HepG2 (cell line): ENCODE results near the gene PGS1. TPM values are rescaled to one million over a fixed set of nuclear protein-coding genes. Genes with fewer than 3 reads are reported as not detected.

ENCODE experiments used
- ATAC-seq: fragments of 200-7000 bp; cut with Tn5 transposase; 3 replicates; pipeline ENCODE4 v1.9.1; 2020; ENCODE audit warnings: mild to moderate bottlenecking, moderate library complexity
- BruUV-seq: library from RNA; stranded (reverse); fragments of 400-500 nt; replicated peaks from 2 replicates; lab custom pipeline; 2021; lab: Mats Ljungman, UMichigan
- CTCF ChIA-PET: fragments of 300-600 bp; formaldehyde crosslinking; extraction: SDS; loops from one replicate; lab custom pipeline; 2021; ENCODE audit warnings: low total read pairs, inconsistent platforms, low intra/inter-chr PET ratio; lab: Yijun Ruan, JAX
- POLR2A ChIA-PET: fragments of 350-600 bp; sonication (Branson Sonifier 250); formaldehyde crosslinking; loops from one replicate; lab custom pipeline; 2020; ENCODE audit warnings: antibody characterized with exemption, inconsistent platforms; lab: Yijun Ruan, JAX
- DNase-seq: peaks from one replicate; pipeline ENCODE4 v3.0.0-alpha.2; 2015; ENCODE audit warnings: low spot score
- FAIRE-seq: peaks from 3 replicates; lab custom pipeline; 2011; peaks lifted over from hg19 to GRCh38; lab: Jason Lieb, UNC
- H2AFZ ChIP-seq: one replicate; pipeline ENCODE4 v1.6.1; 2011; ENCODE audit warnings: low read length, inconsistent platforms
- H3K27ac ChIP-seq: fragments of 300-600 bp; 3 replicates; pipeline ENCODE4 v1.8.0; 2011; ENCODE audit warnings: mixed run types, mild to moderate bottlenecking, mixed read lengths, low read length, inconsistent platforms; ENCODE audit not compliant: insufficient read depth; ENCODE audit errors: extremely low read length
- H3K27me3 ChIP-seq, 2 experiments: fragments of 200-600 bp in 1 of 2; 2 replicates in 1 of 2; 3 replicates in 1 of 2; pipeline versions ENCODE4 v1.6.0 to v1.8.0; 2011; ENCODE audit warnings: low read length in 2 of 2, mild to moderate bottlenecking in 2 of 2, moderate library complexity in 2 of 2, inconsistent platforms in 1 of 2; ENCODE audit not compliant: insufficient read depth in 2 of 2, control insufficient read depth in 1 of 2
- H3K36me3 ChIP-seq, 2 experiments: fragments of 200-600 bp in 1 of 2; replicated peaks in 1 of 2; 2 replicates in 1 of 2; 3 replicates in 1 of 2; pipeline versions ENCODE4 v1.5.1 to v1.8.0; 2011; ENCODE audit warnings: low read length in 2 of 2, inconsistent platforms in 1 of 2; ENCODE audit not compliant: insufficient read depth in 2 of 2, control insufficient read depth in 1 of 2
- H3K4me1 ChIP-seq: 2 replicates; pipeline ENCODE4 v1.5.1; 2012; ENCODE audit warnings: low read length, inconsistent platforms; ENCODE audit not compliant: insufficient read depth
- H3K4me2 ChIP-seq: 2 replicates; pipeline ENCODE4 v1.6.0; 2011; ENCODE audit warnings: low read depth, low read length, inconsistent platforms
- H3K4me3 ChIP-seq, 3 experiments: fragments of 200-600 bp in 1 of 3; sonication (generic), shearing (Covaris generic) in 1 of 3; replicated peaks in 1 of 3; 2 replicates each; pipeline ENCODE4 v1.5.1; 2011 to 2016; ENCODE audit warnings: low read length in 3 of 3, inconsistent platforms in 2 of 3, low read depth in 2 of 3, mild to moderate bottlenecking in 2 of 3, control low read depth in 1 of 3, mixed read lengths in 1 of 3; ENCODE audit not compliant: insufficient read depth in 1 of 3
- H3K79me2 ChIP-seq: one replicate; pipeline ENCODE4 v1.6.1; 2011; ENCODE audit warnings: low read length, inconsistent platforms; ENCODE audit not compliant: insufficient read depth
- H3K9ac ChIP-seq: 2 replicates; pipeline ENCODE4 v1.6.0; 2011; ENCODE audit warnings: mild to moderate bottlenecking, low read depth, low read length, inconsistent platforms; ENCODE audit not compliant: insufficient read depth
- H3K9me3 ChIP-seq: 2 replicates; pipeline ENCODE4 v1.5.1; 2012; ENCODE audit warnings: mild to moderate bottlenecking, low read length
- H4K20me1 ChIP-seq: 2 replicates; pipeline ENCODE4 v1.6.0; 2011; ENCODE audit warnings: inconsistent platforms, mild to moderate bottlenecking, low read length, moderate library complexity; ENCODE audit not compliant: insufficient read depth
- ATF7 ChIP-seq, 2 experiments: fragments of 450-650 bp in 1 of 2; sonication (generic) in 1 of 2; formaldehyde crosslinking in 1 of 2; IDR thresholded peaks; 2 replicates each; pipeline versions ENCODE4 v1.4.0 to v1.6.1; 2016 to 2020; ENCODE audit warnings: antibody characterized with exemption in 1 of 2, mild to moderate bottlenecking in 1 of 2, missing genetic modification reagents in 1 of 2
- GATAD1 ChIP-seq: IDR thresholded peaks from 2 replicates; pipeline ENCODE4 v1.6.1; 2016; ENCODE audit warnings: missing genetic modification reagents, missing compliant biosample characterization
- NFE2 ChIP-seq: sonication (generic); formaldehyde crosslinking; IDR thresholded peaks from 2 replicates; pipeline ENCODE4 v1.4.0; 2020; ENCODE audit warnings: missing genetic modification reagents
- SMAD3 ChIP-seq: sonication (generic); formaldehyde crosslinking; IDR thresholded peaks from 2 replicates; pipeline ENCODE4 v1.4.0; 2020; ENCODE audit warnings: missing genetic modification reagents
- YEATS2 ChIP-seq: sonication (generic); formaldehyde crosslinking; IDR thresholded peaks from 2 replicates; pipeline ENCODE4 v1.4.0; 2020; ENCODE audit warnings: missing genetic modification reagents, borderline replicate concordance
- ZBTB38 ChIP-seq: sonication (generic); formaldehyde crosslinking; IDR thresholded peaks from 2 replicates; pipeline ENCODE4 v1.5.1; 2020; ENCODE audit warnings: mild to moderate bottlenecking, missing genetic modification reagents
- ZNF121 ChIP-seq: sonication (generic); formaldehyde crosslinking; IDR thresholded peaks from 2 replicates; pipeline ENCODE4 v1.5.0; 2020; ENCODE audit warnings: mild to moderate bottlenecking, missing genetic modification reagents
- ZNF224 ChIP-seq: sonication (generic); formaldehyde crosslinking; IDR thresholded peaks from 2 replicates; pipeline ENCODE4 v1.5.0; 2020; ENCODE audit warnings: mild to moderate bottlenecking, missing genetic modification reagents
- ZNF367 ChIP-seq: sonication (generic); formaldehyde crosslinking; IDR thresholded peaks from 2 replicates; pipeline ENCODE4 v1.4.0; 2020; ENCODE audit warnings: missing genetic modification reagents, borderline replicate concordance
- ZNF567 ChIP-seq: sonication (generic); formaldehyde crosslinking; IDR thresholded peaks from 2 replicates; pipeline ENCODE4 v1.8.1; 2023; ENCODE audit warnings: mild to moderate bottlenecking, missing genetic modification reagents, borderline replicate concordance
- ZNF570 ChIP-seq: sonication (generic); formaldehyde crosslinking; IDR thresholded peaks from 2 replicates; pipeline ENCODE4 v1.4.0; 2020; ENCODE audit warnings: mild to moderate bottlenecking, missing genetic modification reagents, borderline replicate concordance
- ZNF850 ChIP-seq: sonication (generic); formaldehyde crosslinking; conservative IDR thresholded peaks from 2 replicates; pipeline ENCODE4 v1.9.0; 2021; ENCODE audit warnings: mild to moderate bottlenecking, missing genetic modification reagents
- WGBS: methylation state at CpG from one replicate; pipeline ENCODE4 v1.1.6; 2017; ENCODE audit warnings: low lambda C conversion rate; 5-methylcytosine and 5-hydroxymethylcytosine counted together
- in situ Hi-C: cut with HindIII; loops from 2 replicates; pipeline ENCODE4 v1.10.0; 2017; ENCODE audit warnings: low pct_unique_long_range_greater_than_20kb; ENCODE audit not compliant: extremely low pct_ligation_motif_present
- intact Hi-C: fragments of 100-400 bp; cut with micrococcal nuclease; formaldehyde crosslinking; loops from one replicate; pipeline ENCODE4 v1.10.0; 2022; ENCODE audit not compliant: unreplicated experiment
- polyA plus RNA-seq, 8 experiments: library from polyadenylated mRNA; depleted of rRNA in 3 of 8; stranded (reverse) in 7 of 8; unstranded in 1 of 8; fragments of >200 nt; fragmentation: Illumina TruSeq in 4 of 8; extraction: Trizol in 4 of 8; gene quantifications; 2 replicates each; pipeline versions ENCODE4 v1.2.1 to v1.2.3, GENCODE V29; 2011 to 2016; ENCODE audit warnings: low read depth in 4 of 8, missing spikeins in 1 of 8, mixed read lengths in 1 of 8; ENCODE audit not compliant: insufficient read depth in 1 of 8
- total RNA-seq, 5 experiments: library from RNA; depleted of rRNA; stranded (reverse); fragments of >200 nt; fragmentation: Illumina TruSeq; extraction: Trizol; gene quantifications; 2 replicates each; pipeline ENCODE4 v1.2.3, GENCODE V29; 2016; ENCODE audit warnings: low read depth in 1 of 5
- TF ChIP-seq, protein P1 (sequence below): sonication (generic); formaldehyde crosslinking; IDR thresholded peaks from 2 replicates; pipeline ENCODE4 v1.5.0; 2020; ENCODE audit warnings: mild to moderate bottlenecking, missing genetic modification reagents
- TF ChIP-seq, protein P2 (sequence below): sonication (generic); formaldehyde crosslinking; IDR thresholded peaks from 2 replicates; pipeline ENCODE4 v1.5.0; 2020; ENCODE audit warnings: mild to moderate bottlenecking, missing genetic modification reagents, borderline replicate concordance
- TF ChIP-seq, protein P3 (sequence below): IDR thresholded peaks from 2 replicates; pipeline ENCODE4 v1.6.1; 2016; ENCODE audit warnings: control low read depth
- TF ChIP-seq, protein P4 (sequence below): sonication (generic); formaldehyde crosslinking; IDR thresholded peaks from 2 replicates; pipeline ENCODE4 v1.4.0; 2020; ENCODE audit warnings: mild to moderate bottlenecking, missing genetic modification reagents, borderline replicate concordance

PGS1 gene
- total and polyA plus RNA-seq, 2 of the 13 experiments (the other 11 are each of a cell fraction or from before 2014, with no cell fraction given): 25.9 to 31.5 TPM

DNA sequence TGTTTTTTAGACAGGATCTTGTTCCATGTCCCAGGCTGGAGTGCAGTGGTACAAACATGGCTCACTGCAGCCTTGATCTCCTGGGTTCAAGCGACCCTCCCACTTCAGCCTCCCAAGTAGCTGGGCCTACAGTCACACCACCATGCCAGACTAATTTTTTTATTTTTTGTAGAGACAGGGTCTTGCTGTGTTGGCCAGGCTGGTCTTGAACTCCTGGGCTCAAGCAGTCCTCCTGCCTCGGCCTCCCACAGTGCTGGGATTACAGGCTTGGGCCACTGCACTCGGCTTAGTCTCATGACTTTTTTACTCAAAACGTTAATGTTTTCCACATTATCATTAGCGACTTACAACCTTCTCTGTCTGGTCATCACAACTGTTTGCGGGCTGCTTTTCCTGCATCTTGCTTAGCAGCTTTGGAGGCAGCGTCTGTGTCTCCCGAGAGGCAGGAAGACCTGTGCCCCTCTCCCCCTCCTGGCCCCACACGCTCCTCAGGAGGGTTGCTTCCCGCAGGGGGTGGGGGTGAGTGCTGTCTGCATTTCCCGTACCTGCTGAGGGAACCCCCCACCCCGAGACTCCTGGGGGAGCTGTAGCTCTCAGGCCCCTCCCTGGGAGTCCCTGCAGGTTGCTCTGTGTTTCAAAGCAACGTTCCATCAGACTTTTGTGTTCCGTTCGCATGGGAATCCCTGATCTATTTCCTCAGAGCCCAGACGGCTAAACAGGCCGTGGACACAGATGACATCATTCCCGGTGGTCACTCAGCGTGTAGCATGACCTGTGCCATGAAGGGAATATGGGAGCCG is 52.6 kb downstream of the PGS1 start:
- H3K4me1 ChIP-seq: peaks cover 32% of the 10 kb centered on the region
- ChIA-PET POLR2A (no interaction called here), CTCF (no interaction called here)
- ATAC-seq (no peak), FAIRE-seq (no peak), DNase-seq (no peak)
- no peaks in the 10 kb centered on the region for H3K9me3 ChIP-seq
- H3K9ac ChIP-seq: no peak overlapping the region
- intact Hi-C loops: no loop called here
- H3K27me3 ChIP-seq: peaks cover 0 to 8% of the 10 kb centered on the region in 2 experiments; a peak in 2 of 5 replicates
- H3K36me3 ChIP-seq: peaks cover 3 to 10% of the 10 kb centered on the region in 2 experiments; a peak in 4 of 5 replicates
- WGBS: 83% methylated on average over 20 of the region's 20 CpGs
- in situ Hi-C loops: no loop called here
- no TSS peak for BruUV-seq
- H3K4me2 ChIP-seq: no peak overlapping the region
- H3K4me3 ChIP-seq: no peak overlapping the region
- H3K27ac ChIP-seq: no peak overlapping the region
- no peaks in the 10 kb centered on the region for H4K20me1 ChIP-seq
- no peaks in the 10 kb centered on the region for H3K79me2 ChIP-seq
- no peak overlapping the region for H2AFZ ChIP-seq
- no peak for TF ChIP-seq ZNF567
- no peak for TF ChIP-seq ZNF224 (CRISPR knock-in tag)
- TF ChIP-seq ZBTB38: 0 out of 2 replicates have a peak, but pooled peaks have one; percentile 19
- TF ChIP-seq, protein P1, sequence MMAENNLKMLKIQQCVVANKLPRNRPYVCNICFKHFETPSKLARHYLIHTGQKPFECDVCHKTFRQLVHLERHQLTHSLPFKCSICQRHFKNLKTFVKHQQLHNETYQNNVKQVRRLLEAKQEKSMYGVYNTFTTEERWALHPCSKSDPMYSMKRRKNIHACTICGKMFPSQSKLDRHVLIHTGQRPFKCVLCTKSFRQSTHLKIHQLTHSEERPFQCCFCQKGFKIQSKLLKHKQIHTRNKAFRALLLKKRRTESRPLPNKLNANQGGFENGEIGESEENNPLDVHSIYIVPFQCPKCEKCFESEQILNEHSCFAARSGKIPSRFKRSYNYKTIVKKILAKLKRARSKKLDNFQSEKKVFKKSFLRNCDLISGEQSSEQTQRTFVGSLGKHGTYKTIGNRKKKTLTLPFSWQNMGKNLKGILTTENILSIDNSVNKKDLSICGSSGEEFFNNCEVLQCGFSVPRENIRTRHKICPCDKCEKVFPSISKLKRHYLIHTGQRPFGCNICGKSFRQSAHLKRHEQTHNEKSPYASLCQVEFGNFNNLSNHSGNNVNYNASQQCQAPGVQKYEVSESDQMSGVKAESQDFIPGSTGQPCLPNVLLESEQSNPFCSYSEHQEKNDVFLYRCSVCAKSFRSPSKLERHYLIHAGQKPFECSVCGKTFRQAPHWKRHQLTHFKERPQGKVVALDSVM: 0 out of 2 replicates have a peak, but pooled peaks have one; percentile 50
- TF ChIP-seq, protein P2, sequence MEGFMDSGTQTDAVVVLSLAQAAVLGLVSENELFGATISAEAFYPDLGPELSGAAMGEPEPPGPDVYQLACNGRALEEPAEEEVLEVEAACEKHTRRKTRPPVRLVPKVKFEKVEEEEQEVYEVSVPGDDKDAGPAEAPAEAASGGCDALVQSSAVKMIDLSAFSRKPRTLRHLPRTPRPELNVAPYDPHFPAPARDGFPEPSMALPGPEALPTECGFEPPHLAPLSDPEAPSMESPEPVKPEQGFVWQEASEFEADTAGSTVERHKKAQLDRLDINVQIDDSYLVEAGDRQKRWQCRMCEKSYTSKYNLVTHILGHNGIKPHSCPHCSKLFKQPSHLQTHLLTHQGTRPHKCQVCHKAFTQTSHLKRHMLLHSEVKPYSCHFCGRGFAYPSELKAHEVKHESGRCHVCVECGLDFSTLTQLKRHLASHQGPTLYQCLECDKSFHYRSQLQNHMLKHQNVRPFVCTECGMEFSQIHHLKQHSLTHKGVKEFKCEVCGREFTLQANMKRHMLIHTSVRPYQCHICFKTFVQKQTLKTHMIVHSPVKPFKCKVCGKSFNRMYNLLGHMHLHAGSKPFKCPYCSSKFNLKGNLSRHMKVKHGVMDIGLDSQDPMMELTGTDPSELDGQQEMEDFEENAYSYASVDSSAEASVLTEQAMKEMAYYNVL (CRISPR knock-in tag): no peak
- 0 out of 2 replicates have a peak, but pooled peaks have one; percentile 39 for TF ChIP-seq ATF7 (IDR thresholded peaks at IDR 0.05)
- TF ChIP-seq ATF7 (CRISPR knock-in tag; IDR thresholded peaks at IDR 0.05): no peak
- no peak for TF ChIP-seq YEATS2 (CRISPR knock-in tag)
- TF ChIP-seq, protein P3, sequence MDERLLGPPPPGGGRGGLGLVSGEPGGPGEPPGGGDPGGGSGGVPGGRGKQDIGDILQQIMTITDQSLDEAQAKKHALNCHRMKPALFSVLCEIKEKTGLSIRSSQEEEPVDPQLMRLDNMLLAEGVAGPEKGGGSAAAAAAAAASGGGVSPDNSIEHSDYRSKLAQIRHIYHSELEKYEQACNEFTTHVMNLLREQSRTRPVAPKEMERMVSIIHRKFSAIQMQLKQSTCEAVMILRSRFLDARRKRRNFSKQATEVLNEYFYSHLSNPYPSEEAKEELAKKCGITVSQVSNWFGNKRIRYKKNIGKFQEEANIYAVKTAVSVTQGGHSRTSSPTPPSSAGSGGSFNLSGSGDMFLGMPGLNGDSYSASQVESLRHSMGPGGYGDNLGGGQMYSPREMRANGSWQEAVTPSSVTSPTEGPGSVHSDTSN (CRISPR knock-in tag): 0 out of 2 replicates have a peak, but pooled peaks have one; percentile 26
- no peak for TF ChIP-seq ZNF850
- TF ChIP-seq, protein P4, sequence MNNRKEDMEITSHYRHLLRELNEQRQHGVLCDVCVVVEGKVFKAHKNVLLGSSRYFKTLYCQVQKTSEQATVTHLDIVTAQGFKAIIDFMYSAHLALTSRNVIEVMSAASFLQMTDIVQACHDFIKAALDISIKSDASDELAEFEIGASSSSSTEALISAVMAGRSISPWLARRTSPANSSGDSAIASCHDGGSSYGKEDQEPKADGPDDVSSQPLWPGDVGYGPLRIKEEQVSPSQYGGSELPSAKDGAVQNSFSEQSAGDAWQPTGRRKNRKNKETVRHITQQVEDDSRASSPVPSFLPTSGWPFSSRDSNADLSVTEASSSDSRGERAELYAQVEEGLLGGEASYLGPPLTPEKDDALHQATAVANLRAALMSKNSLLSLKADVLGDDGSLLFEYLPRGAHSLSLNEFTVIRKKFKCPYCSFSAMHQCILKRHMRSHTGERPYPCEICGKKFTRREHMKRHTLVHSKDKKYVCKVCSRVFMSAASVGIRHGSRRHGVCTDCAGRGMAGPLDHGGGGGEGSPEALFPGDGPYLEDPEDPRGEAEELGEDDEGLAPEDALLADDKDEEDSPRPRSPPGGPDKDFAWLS (CRISPR knock-in tag): no peak
- no peak for TF ChIP-seq ZNF367 (CRISPR knock-in tag)
- TF ChIP-seq ZNF121 (CRISPR knock-in tag): peak; percentile 81
- no peak for TF ChIP-seq SMAD3 (CRISPR knock-in tag)
- TF ChIP-seq GATAD1 (CRISPR knock-in tag): no peak
- no peak for TF ChIP-seq NFE2 (CRISPR knock-in tag)
- no peak for TF ChIP-seq ZNF570 (CRISPR knock-in tag)
